Neural progenitor cell (in vitro differentiated cells): ENCODE results near the gene KLHDC8A. TPM values are rescaled to one million over a fixed set of nuclear protein-coding genes. Genes with fewer than 3 reads are reported as not detected.
A peak's percentile ranks its signal among the peaks of the same experiment; 100 is the strongest.

Experiments used
- DNase-seq: peaks from one replicate; pipeline ENCODE4 v3.0.0-alpha.2; 2016; ENCODE audit warnings: low spot score
- H2AFZ ChIP-seq: fragments of 200-600 bp; sonication (generic); replicated peaks from 2 replicates; pipeline ENCODE4 v1.6.1; 2016; ENCODE audit warnings: antibody characterized with exemption
- H3F3A ChIP-seq: fragments of 200-600 bp; sonication (generic); 2 replicates; pipeline ENCODE4 v1.6.1; 2016; ENCODE audit warnings: antibody characterized with exemption, low read depth
- H3K27ac ChIP-seq: fragments of 200-600 bp; sonication (generic); 2 replicates; pipeline ENCODE4 v1.5.1; 2016; ENCODE audit warnings: mild to moderate bottlenecking
- H3K27me3 ChIP-seq: fragments of 200-600 bp; sonication (generic); 2 replicates; pipeline ENCODE4 v1.6.1; 2016; ENCODE audit warnings: mild to moderate bottlenecking, moderate library complexity
- H3K36me3 ChIP-seq: fragments of 200-600 bp; sonication (generic); 2 replicates; pipeline ENCODE4 v1.5.1; 2016
- H3K4me1 ChIP-seq: fragments of 200-600 bp; sonication (generic); 2 replicates; pipeline ENCODE4 v1.6.1; 2016; ENCODE audit warnings: mixed run types
- H3K4me2 ChIP-seq: fragments of 200-600 bp; sonication (generic); 2 replicates; pipeline ENCODE4 v1.6.1; 2016
- H3K4me3 ChIP-seq: fragments of 200-600 bp; sonication (generic); 2 replicates; pipeline ENCODE4 v1.5.1; 2016
- H3K79me2 ChIP-seq: fragments of 200-600 bp; sonication (generic); 2 replicates; pipeline ENCODE4 v1.6.1; 2016; ENCODE audit warnings: low read depth
- H3K9ac ChIP-seq: fragments of 200-600 bp; sonication (generic); 2 replicates; pipeline ENCODE4 v1.6.1; 2016
- H3K9me3 ChIP-seq: fragments of 200-600 bp; sonication (generic); 2 replicates; pipeline ENCODE4 v1.5.1; 2016; ENCODE audit warnings: low read depth
- H4K20me1 ChIP-seq: fragments of 200-600 bp; sonication (generic); 2 replicates; pipeline ENCODE4 v1.6.1; 2016; ENCODE audit warnings: low read depth
- H3K27ac Mint-ChIP-seq: 3 replicates; pipeline ENCODE4 v1.8.0; 2021; ENCODE audit warnings: mixed read lengths
- H3K27me3 Mint-ChIP-seq: 2 replicates; pipeline ENCODE4 v1.8.0; 2022; ENCODE audit warnings: low read depth, mild to moderate bottlenecking, inconsistent platforms, moderate library complexity, mixed read lengths; ENCODE audit not compliant: insufficient read depth
- H3K36me3 Mint-ChIP-seq: 3 replicates; pipeline ENCODE4 v1.8.0; 2021; ENCODE audit warnings: mixed read lengths
- H3K4me1 Mint-ChIP-seq: 3 replicates; pipeline ENCODE4 v1.8.0; 2021; ENCODE audit warnings: mixed read lengths
- H3K4me3 Mint-ChIP-seq: 3 replicates; pipeline ENCODE4 v1.8.0; 2021; ENCODE audit warnings: mild to moderate bottlenecking, moderate library complexity, mixed read lengths
- H3K9me3 Mint-ChIP-seq: 3 replicates; pipeline ENCODE4 v1.8.0; 2020; ENCODE audit warnings: mixed read lengths
- EZH2 ChIP-seq: fragments of 200-600 bp; sonication (generic); IDR thresholded peaks from 2 replicates; pipeline ENCODE4 v1.6.1; 2017; ENCODE audit warnings: antibody characterized with exemption, mild to moderate bottlenecking, moderate library complexity
- EZH2phosphoT487 ChIP-seq: fragments of 200-600 bp; sonication (generic); IDR thresholded peaks from 2 replicates; pipeline ENCODE4 v1.6.1; 2017; ENCODE audit warnings: antibody characterized with exemption
- total RNA-seq: library from RNA; depleted of rRNA; stranded (reverse); fragments of >200 nt; gene quantifications from 2 replicates; pipeline ENCODE4 v1.2.3, GENCODE V29; 2015; ENCODE audit warnings: low replicate concordance
- TF ChIP-seq, protein P1 (sequence below): fragments of 200-600 bp; sonication (generic); IDR thresholded peaks from 2 replicates; pipeline ENCODE4 v1.5.1; 2017; ENCODE audit warnings: antibody characterized with exemption, mild to moderate bottlenecking

KLHDC8A gene
- total RNA-seq, 1 donor from 2014 or later, result 9.7 TPM

DNA sequence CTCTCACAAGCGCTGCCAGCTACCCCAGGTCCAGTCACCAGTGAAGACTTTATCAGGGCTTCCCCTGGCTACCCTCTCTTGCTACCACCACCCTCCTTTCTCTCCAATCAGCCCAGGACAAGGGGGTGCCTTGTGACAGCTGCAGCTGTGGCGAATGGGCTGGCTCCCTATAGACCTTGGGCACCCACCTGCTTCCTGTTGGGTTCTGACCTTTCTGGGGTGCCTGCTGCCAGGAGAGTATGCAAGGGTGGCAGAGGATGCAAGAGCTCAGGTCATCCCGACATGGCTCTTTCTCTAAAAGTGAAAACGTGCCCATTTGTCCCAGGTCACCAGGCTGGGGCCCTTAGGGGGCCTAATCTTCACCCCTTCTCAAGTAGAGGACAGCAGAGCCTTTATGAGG lies 6.6 kb downstream of the KLHDC8A start:
- peaks cover 68% of the 10 kb centered on the region for H3K4me1 ChIP-seq
- peak overlapping the region; percentile 85 for H3K27ac Mint-ChIP-seq

DNA sequence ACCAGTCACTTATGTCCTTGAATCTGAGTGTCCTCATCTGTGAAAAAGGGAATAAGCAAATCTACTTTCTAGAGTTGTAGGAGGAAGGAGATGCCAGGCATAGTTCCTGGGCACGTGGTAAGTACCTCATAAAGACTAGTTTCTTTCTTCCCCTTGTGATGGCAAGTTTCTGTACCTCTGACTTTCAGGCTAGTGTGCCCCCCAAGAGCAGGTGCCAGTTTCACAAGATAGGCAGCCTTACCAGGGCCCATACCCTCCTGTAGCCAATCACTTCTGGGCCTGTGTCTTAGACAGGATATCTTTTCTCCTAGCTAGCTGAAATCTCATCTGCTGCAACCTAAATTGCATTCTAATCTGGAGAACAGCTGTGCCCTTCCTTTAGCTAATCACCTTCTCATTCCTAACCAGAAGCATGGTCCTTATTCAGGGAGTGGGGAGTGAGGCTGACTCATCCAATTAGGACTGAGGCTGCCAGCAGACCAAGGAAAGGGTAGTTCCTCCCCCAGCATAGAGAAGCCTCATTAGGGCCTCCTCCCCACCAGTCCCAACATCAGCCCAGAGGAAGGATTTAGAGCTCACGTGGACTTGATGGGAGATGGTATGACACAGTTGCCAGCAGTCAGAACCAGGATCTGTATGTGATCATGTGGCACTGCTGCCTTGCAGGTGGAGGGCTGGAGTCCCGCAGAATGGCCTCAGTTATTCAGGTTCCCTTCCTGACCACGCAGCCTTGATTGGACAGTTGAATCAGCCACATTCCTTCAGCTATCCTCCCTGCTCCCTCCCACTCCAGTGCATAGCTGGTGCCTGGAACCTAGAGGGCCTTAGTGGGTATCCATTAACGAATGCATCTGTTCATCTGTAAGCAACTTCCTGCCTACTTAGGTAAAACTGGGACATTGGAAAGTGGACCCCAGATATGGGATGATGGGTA lies 7.9 kb downstream of the KLHDC8A start:
- no peak for TF ChIP-seq EZH2phosphoT487
- TF ChIP-seq, protein P1, sequence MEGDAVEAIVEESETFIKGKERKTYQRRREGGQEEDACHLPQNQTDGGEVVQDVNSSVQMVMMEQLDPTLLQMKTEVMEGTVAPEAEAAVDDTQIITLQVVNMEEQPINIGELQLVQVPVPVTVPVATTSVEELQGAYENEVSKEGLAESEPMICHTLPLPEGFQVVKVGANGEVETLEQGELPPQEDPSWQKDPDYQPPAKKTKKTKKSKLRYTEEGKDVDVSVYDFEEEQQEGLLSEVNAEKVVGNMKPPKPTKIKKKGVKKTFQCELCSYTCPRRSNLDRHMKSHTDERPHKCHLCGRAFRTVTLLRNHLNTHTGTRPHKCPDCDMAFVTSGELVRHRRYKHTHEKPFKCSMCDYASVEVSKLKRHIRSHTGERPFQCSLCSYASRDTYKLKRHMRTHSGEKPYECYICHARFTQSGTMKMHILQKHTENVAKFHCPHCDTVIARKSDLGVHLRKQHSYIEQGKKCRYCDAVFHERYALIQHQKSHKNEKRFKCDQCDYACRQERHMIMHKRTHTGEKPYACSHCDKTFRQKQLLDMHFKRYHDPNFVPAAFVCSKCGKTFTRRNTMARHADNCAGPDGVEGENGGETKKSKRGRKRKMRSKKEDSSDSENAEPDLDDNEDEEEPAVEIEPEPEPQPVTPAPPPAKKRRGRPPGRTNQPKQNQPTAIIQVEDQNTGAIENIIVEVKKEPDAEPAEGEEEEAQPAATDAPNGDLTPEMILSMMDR, result no peak
- TF ChIP-seq EZH2, result no peak
- H3K36me3 ChIP-seq, result no peaks in the 10 kb centered on the region
- no peaks in the 10 kb centered on the region for H3K9me3 ChIP-seq
- H3K9me3 Mint-ChIP-seq, result no peaks in the 10 kb centered on the region
- no peak overlapping the region for H3K4me3 Mint-ChIP-seq
- H3K4me1 Mint-ChIP-seq, result peaks cover 73% of the 10 kb centered on the region
- H3F3A ChIP-seq, result peaks cover 66% of the 10 kb centered on the region
- peaks cover 32% of the 10 kb centered on the region for H3K27me3 ChIP-seq
- H4K20me1 ChIP-seq, result peaks cover 8% of the 10 kb centered on the region
- H2AFZ ChIP-seq, result no peak overlapping the region
- DNase-seq, result no peak
- no peaks in the 10 kb centered on the region for H3K79me2 ChIP-seq
- H3K4me3 ChIP-seq, result no peak overlapping the region
- H3K4me1 ChIP-seq, result peaks cover 60% of the 10 kb centered on the region
- H3K27ac Mint-ChIP-seq, result peak overlapping the region; percentile 90
- peaks cover 12% of the 10 kb centered on the region for H3K27me3 Mint-ChIP-seq
- no peak overlapping the region for H3K4me2 ChIP-seq
- no peak overlapping the region for H3K9ac ChIP-seq
- H3K27ac ChIP-seq, result no peak overlapping the region
- H3K36me3 Mint-ChIP-seq, result no peaks in the 10 kb centered on the region

More for the DNA sequence above, 6.6 kb downstream of the KLHDC8A start:
- Mint-ChIP-seq H3K4me1 (peaks cover 77% of the 10 kb centered on the region), H3K9me3 (no peaks in the 10 kb centered on the region), H3K36me3 (no peaks in the 10 kb centered on the region), H3K4me3 (peak overlapping the region; percentile 50), H3K27me3 (peaks cover 9% of the 10 kb centered on the region)
- no peak for DNase-seq
- no peaks in the 10 kb centered on the region for H3K79me2 ChIP-seq
- peak overlapping the region; percentile 75 for H3K27ac ChIP-seq
- H3K27me3 ChIP-seq, result peaks cover 19% of the 10 kb centered on the region
- no peak for TF ChIP-seq EZH2phosphoT487
- TF ChIP-seq, protein P1, result no peak
- no peaks in the 10 kb centered on the region for H3K36me3 ChIP-seq
- no peak overlapping the region for H2AFZ ChIP-seq
- H3F3A ChIP-seq, result peaks cover 73% of the 10 kb centered on the region
- no peak overlapping the region for H3K4me3 ChIP-seq
- peaks cover 3% of the 10 kb centered on the region for H4K20me1 ChIP-seq
- H3K4me2 ChIP-seq, result peak overlapping the region; percentile 66
- no peak overlapping the region for H3K9ac ChIP-seq
- no peaks in the 10 kb centered on the region for H3K9me3 ChIP-seq

DNA sequence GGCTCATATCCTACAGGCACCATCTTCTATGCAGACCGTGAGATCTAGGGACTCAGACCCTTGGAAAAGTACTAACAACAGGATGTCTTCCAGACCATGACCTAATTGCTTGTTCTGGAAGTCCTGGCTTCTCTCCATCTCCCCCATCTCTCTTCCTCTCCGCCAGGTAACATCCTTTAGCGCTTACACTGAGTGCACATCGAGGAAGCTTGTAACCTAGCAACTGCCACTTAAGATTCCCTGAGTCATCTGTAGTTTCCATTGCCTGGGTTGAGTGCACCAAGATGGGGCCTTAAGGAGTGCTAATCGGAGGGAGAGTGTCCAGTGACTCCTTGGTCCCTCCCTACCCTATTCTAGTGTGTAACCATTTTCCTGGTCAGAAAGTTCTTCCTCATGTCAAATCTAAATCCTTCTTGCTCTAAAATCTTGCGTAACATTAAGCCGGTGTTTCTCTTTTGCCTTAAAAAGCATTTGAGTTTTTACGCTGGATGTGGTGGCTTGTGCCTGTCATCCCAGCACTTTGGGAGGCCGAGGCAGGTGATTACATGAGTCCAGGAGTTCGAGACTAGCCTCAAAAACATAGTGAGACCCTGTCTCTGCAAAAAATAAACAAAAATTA lies 9.7 kb downstream of the KLHDC8A start:
- peaks cover 4% of the 10 kb centered on the region for H3K9me3 Mint-ChIP-seq
- Histone ChIP-seq H3K79me2 (no peaks in the 10 kb centered on the region), H4K20me1 (peaks cover 13% of the 10 kb centered on the region), H2AFZ (no peak overlapping the region), H3K36me3 (no peaks in the 10 kb centered on the region), H3K4me1 (peaks cover 53% of the 10 kb centered on the region), H3K9me3 (no peaks in the 10 kb centered on the region), H3F3A (peaks cover 57% of the 10 kb centered on the region), H3K4me2 (no peak overlapping the region), H3K9ac (no peak overlapping the region), H3K4me3 (no peak overlapping the region), H3K27me3 (peaks cover 50% of the 10 kb centered on the region), H3K27ac (no peak overlapping the region)
- peaks cover 65% of the 10 kb centered on the region for H3K4me1 Mint-ChIP-seq
- DNase-seq, result no peak
- peaks cover 6% of the 10 kb centered on the region for H3K36me3 Mint-ChIP-seq
- H3K27me3 Mint-ChIP-seq, result peaks cover 22% of the 10 kb centered on the region
- H3K4me3 Mint-ChIP-seq, result no peak overlapping the region
- H3K27ac Mint-ChIP-seq, result no peak overlapping the region
- TF ChIP-seq, protein P1, result no peak
- TF ChIP-seq EZH2phosphoT487, result no peak
